ENCODE measurements around the gene CDC20.
A peak's percentile ranks its signal among the peaks of the same experiment; 100 is the strongest.

Gene CDC20

GRCh38 chr1:43349594-43350306 lies 9.0 kb upstream of the CDC20 start:
- peak; percentile 90 for DNase-seq (ENCODE audit: low read depth)
- H3K4me3 ChIP-seq (ENCODE audit: low read depth, low read length): peak overlapping the region; percentile 59
- TF ChIP-seq, protein P1, sequence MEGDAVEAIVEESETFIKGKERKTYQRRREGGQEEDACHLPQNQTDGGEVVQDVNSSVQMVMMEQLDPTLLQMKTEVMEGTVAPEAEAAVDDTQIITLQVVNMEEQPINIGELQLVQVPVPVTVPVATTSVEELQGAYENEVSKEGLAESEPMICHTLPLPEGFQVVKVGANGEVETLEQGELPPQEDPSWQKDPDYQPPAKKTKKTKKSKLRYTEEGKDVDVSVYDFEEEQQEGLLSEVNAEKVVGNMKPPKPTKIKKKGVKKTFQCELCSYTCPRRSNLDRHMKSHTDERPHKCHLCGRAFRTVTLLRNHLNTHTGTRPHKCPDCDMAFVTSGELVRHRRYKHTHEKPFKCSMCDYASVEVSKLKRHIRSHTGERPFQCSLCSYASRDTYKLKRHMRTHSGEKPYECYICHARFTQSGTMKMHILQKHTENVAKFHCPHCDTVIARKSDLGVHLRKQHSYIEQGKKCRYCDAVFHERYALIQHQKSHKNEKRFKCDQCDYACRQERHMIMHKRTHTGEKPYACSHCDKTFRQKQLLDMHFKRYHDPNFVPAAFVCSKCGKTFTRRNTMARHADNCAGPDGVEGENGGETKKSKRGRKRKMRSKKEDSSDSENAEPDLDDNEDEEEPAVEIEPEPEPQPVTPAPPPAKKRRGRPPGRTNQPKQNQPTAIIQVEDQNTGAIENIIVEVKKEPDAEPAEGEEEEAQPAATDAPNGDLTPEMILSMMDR (IDR thresholded peaks at IDR 0.05; ENCODE audit: control insufficient read depth, extremely low read depth, insufficient read depth): no peak

DNA sequence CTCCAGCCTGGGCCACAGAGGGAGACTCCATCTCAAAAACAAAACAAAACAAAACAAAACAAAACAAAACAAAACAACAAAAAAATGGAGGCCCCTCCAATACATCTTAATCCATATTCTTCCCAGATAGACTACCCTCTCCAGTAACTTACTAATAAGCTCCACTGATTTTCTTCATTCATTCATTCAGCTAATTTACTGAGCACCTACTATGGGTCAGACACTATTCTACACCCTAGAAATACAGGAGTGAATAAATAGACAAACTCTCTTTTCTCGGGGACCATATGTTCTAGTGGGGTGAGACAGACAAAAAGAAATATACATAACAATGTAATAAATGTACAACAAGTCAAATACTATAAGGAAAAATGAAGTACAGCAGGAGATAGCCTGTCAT lies 7.8 kb upstream of the CDC20 start:
- DNase-seq (ENCODE audit: low read depth): no peak
- TF ChIP-seq, protein P1 (IDR thresholded peaks at IDR 0.05; ENCODE audit: control insufficient read depth, extremely low read depth, insufficient read depth): no peak
- H3K4me3 ChIP-seq (ENCODE audit: low read depth, low read length): no peak overlapping the region

DNA sequence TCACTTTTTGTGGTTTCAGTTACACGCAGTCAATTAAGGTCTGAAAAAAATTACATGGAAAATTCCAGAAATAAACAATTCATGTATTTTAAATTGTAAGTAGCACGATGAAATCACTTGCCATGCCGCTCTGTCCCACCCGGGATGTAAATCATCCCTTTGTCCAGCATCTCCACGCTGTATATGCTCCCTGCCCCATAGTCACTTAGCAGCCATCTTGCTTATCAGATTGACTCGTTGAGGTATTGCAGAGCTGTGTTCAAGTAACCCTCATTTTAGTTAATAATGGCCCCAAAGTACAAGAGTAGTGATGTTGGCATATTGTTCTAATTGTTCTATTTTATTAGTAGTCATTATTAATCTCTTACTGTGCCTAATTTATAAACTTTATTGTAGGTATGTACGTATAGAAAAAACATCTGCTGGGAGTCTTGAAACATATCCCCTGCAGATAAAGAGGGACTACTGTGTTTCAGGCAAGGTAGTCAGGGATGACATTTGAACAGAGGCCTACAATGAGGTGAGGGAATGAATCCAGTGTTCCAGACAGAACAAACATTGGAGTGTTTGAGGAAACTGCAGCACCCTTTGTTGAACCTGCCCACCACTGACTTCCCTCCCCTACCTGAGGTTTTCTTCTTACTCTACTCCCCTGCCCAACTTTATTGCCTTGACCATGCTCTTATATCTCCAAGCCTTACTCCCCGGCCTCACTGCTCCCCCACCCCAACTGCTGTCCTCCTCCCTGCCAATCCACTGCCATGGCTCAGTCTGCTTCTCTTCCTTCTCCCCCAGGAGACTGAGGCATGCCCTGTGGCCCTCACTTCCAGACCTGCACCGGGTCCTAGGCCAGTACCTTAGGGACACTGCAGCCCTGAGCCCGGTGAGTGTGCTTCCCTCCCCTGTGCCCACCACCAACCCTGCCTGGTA lies 7.1 kb upstream of the CDC20 start:
- no peak for DNase-seq (ENCODE audit: low read depth)
- H3K4me3 ChIP-seq (ENCODE audit: low read depth, low read length): no peak overlapping the region
- TF ChIP-seq, protein P1 (IDR thresholded peaks at IDR 0.05; ENCODE audit: control insufficient read depth, extremely low read depth, insufficient read depth): no peak

DNA sequence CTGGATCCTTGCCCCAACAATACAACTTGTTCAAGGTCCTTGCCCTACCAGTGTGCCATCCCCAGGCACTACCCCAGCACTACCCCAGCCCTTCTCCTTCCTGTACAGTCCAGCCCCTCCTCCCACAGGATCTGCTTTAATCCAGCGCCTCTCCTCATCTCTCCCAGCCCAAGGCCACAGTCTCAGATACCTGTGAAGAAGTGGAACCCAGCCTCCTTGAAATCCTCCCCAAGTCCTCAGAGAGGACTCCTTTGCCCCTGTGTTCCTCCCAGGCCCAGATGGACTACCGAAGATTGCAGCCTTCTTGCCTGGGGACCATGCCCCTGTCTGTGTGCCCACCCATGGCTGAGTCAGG lies 6.5 kb upstream of the CDC20 start:
- TF ChIP-seq, protein P1 (IDR thresholded peaks at IDR 0.05; ENCODE audit: control insufficient read depth, extremely low read depth, insufficient read depth): no peak
- no peak for DNase-seq (ENCODE audit: low read depth)
- H3K4me3 ChIP-seq (ENCODE audit: low read depth, low read length): no peak overlapping the region

DNA sequence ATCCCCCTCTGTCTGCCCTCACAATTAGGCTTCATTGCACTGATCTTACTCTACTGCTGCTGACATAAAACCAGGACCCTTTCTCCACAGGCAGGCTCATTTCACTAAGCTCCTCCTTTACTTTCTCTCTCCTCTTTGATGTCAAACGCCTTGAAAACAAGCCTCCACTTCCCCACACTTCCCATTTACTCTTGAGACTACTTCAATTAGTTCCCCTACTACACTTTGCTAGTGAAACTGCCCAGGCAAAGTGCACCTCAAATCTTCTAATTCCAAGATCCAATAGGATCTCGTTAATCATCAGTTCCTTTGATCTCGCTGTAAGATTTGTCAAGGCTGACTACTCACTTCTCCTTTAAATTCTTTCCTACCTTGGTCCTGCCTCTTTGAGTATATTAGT lies 5.9 kb upstream of the CDC20 start:
- DNase-seq (ENCODE audit: low read depth): no peak
- H3K4me3 ChIP-seq (ENCODE audit: low read depth, low read length): no peak overlapping the region
- TF ChIP-seq, protein P1 (IDR thresholded peaks at IDR 0.05; ENCODE audit: control insufficient read depth, extremely low read depth, insufficient read depth): no peak

GRCh38 chr1:43354471-43354870 lies 4.3 kb upstream of the CDC20 start:
- DNase-seq (ENCODE audit: low read depth): no peak
- H3K4me3 ChIP-seq (ENCODE audit: low read depth, low read length): no peak overlapping the region
- TF ChIP-seq, protein P1 (IDR thresholded peaks at IDR 0.05; ENCODE audit: control insufficient read depth, extremely low read depth, insufficient read depth): no peak
